ENCODE data around the gene FOXF1. TPM values are rescaled to one million over a fixed set of nuclear protein-coding genes. Genes with fewer than 3 reads are reported as not detected.
A peak's percentile ranks its signal among the peaks of the same experiment; 100 is the strongest.

The FOXF1 gene
- total RNA-seq, 3 donors from 2014 or later: 6.9 to 85.8 (median 9.9) TPM

DNA sequence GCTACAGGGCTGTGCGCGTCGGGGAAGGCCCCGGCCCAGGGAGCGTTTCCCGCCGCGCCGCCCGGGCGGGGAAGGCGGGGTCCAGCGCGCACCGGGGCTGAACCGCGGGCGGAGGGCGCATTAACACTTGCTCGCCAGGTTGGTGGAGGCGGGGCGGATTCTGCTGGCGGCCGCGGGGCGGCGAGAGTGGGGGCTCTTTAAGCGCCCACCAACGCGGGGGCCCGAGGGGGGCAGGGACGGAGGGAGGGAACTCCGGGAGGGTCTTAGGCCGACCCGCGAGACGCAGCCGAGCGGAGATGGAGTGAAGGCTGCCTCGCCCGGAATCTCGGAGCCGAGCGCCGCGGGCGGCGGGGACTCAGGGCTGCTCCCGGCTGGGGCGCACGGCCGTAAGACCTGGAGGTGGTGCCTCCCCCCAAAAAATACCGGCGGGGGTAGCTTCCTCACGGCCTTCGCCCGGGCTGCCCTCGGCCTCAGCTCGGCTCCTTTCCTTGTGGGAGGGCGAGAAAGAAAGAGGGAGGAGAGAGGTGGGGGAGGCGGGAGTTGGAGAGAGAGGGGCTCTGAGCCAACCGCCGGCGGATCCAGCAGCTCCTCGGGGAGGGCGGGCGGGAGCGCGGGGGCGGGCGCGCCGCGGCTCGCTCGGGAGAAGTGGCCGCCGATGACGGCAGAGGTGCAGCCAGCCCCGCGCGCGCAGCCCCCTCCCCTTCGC lies 415 bp upstream of the FOXF1 start:
- TF ChIP-seq, protein P1, sequence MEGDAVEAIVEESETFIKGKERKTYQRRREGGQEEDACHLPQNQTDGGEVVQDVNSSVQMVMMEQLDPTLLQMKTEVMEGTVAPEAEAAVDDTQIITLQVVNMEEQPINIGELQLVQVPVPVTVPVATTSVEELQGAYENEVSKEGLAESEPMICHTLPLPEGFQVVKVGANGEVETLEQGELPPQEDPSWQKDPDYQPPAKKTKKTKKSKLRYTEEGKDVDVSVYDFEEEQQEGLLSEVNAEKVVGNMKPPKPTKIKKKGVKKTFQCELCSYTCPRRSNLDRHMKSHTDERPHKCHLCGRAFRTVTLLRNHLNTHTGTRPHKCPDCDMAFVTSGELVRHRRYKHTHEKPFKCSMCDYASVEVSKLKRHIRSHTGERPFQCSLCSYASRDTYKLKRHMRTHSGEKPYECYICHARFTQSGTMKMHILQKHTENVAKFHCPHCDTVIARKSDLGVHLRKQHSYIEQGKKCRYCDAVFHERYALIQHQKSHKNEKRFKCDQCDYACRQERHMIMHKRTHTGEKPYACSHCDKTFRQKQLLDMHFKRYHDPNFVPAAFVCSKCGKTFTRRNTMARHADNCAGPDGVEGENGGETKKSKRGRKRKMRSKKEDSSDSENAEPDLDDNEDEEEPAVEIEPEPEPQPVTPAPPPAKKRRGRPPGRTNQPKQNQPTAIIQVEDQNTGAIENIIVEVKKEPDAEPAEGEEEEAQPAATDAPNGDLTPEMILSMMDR (IDR thresholded peaks at IDR 0.05): no peak
- ATAC-seq (peak; percentile 54), DNase-seq (peak; percentile 49 to 71 (median 67))
- H3K9me3 ChIP-seq: no peaks in the 10 kb centered on the region
- H3K36me3 ChIP-seq (ENCODE audit: low read depth): no peaks in the 10 kb centered on the region
- peak overlapping the region; percentile 24 for H3K4me3 ChIP-seq
- intact Hi-C loops (cut with DNase I, micrococcal nuclease): loop anchor here (5.0 to 10.0 kb wide), 5 partner anchors 75 to 685 kb away; no protein-coding TSS in a partner anchor
- peaks cover 7% of the 10 kb centered on the region for H3K4me1 ChIP-seq (ENCODE audit: low read depth)

DNA sequence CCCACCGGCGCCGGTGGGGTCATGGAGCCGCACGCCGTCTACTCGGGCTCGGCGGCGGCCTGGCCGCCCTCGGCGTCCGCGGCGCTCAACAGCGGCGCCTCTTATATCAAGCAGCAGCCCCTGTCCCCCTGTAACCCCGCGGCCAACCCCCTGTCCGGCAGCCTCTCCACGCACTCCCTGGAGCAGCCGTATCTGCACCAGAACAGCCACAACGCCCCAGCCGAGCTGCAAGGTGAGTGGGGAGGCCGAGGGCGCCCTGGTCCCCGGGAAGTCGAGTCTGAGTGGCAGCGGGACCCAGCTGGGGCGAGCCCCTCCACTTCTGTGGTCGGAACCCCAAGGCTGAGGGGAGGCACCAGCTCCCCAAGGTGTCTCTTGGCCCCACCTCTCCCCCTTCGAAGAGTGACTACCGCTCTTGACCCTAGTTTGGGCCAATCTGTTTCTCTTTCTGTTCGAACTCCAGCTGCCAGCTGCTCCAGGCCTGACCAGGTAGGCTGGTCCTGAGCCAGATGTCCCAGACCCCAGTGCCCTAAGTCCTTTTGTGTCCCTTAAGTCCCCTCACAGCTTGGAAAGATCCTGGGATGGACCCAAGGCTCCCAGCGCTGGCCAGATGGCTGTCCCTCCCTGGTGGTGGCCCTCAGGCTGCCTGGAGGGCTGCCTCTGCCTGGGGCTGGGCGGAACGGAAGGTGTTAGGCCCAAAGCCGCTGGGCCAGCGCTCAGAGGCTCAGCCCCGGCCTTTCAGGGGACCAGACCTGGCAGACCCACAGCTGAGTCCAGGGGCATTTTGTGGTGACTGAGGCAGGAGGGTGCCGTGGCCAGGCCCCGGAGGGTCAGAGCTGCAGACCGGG lies 1.2 kb downstream of the FOXF1 start:
- Histone ChIP-seq H3K4me1 (ENCODE audit: low read depth) (peaks cover 7% of the 10 kb centered on the region), H3K4me3 (peak overlapping the region; percentile 36), H3K36me3 (ENCODE audit: low read depth) (no peaks in the 10 kb centered on the region), H3K9me3 (no peaks in the 10 kb centered on the region)
- DNase-seq (no peak), ATAC-seq (no peak)
- intact Hi-C loops (cut with DNase I, micrococcal nuclease): loop anchor here in 1 of 2 donors (10.0 kb wide), 2 partner anchors 437 to 687 kb away; no protein-coding TSS in a partner anchor
- TF ChIP-seq, protein P1 (IDR thresholded peaks at IDR 0.05): no peak

- DNase-seq (peak in 1 of 3 donors; percentile 33), ATAC-seq (no peak)
- Histone ChIP-seq H3K9me3 (no peaks in the 10 kb centered on the region), H3K36me3 (ENCODE audit: low read depth) (no peaks in the 10 kb centered on the region), H3K4me3 (peak overlapping the region; percentile 36), H3K4me1 (ENCODE audit: low read depth) (peaks cover 7% of the 10 kb centered on the region)
- TF ChIP-seq, protein P1 (IDR thresholded peaks at IDR 0.05): no peak
- intact Hi-C loops (cut with DNase I, micrococcal nuclease): loop anchor here in 1 of 2 donors (10.0 kb wide), 2 partner anchors 438 to 688 kb away; no protein-coding TSS in a partner anchor
Observed at GRCh38 chr16:86512301-86512859, 2.1 kb downstream of the FOXF1 start.

GRCh38 chr16:86512860-86513470 lies 2.6 kb downstream of the FOXF1 start:
- intact Hi-C loops (cut with DNase I, micrococcal nuclease): loop anchor here in 1 of 2 donors (10.0 kb wide), 2 partner anchors 438 to 688 kb away; no protein-coding TSS in a partner anchor
- no peaks in the 10 kb centered on the region for H3K36me3 ChIP-seq (ENCODE audit: low read depth)
- no peak for ATAC-seq
- H3K4me1 ChIP-seq (ENCODE audit: low read depth): peaks cover 7% of the 10 kb centered on the region
- H3K4me3 ChIP-seq: peak overlapping the region; percentile 36
- peak in 1 of 3 donors; percentile 26 for DNase-seq
- TF ChIP-seq, protein P1 (IDR thresholded peaks at IDR 0.05): no peak
- no peaks in the 10 kb centered on the region for H3K9me3 ChIP-seq
